ENCODE data around the gene C1orf53. TPM values are rescaled to one million over a fixed set of nuclear protein-coding genes. Genes with fewer than 3 reads are reported as not detected.

Gene C1orf53
- polyA plus RNA-seq, 1 donor from 2014 or later = 2.6 TPM

GRCh38 chr1:197865809-197866208 lies 36.6 kb upstream of the C1orf53 start:
- Histone ChIP-seq H3K9ac (ENCODE audit: low read length) (no peak overlapping the region), H3K79me2 (replicated peaks; ENCODE audit: insufficient read depth, low read length) (no peaks in the 10 kb centered on the region), H3F3A (ENCODE audit: insufficient read depth, low read length, poor library complexity, severe bottlenecking) (no peaks in the 10 kb centered on the region), H3K4me2 (ENCODE audit: low read length) (no peak overlapping the region), H3K27me3 (ENCODE audit: insufficient read depth, low read depth, low read length) (no peaks in the 10 kb centered on the region), H3K27ac (ENCODE audit: low read length) (no peak overlapping the region), H3K9me2 (ENCODE audit: insufficient read depth, low read length) (no peaks in the 10 kb centered on the region), H3K36me3 (ENCODE audit: insufficient read depth, low read length) (no peaks in the 10 kb centered on the region), H3K9me3 (ENCODE audit: low read length) (no peaks in the 10 kb centered on the region), H4K20me1 (ENCODE audit: insufficient read depth) (no peaks in the 10 kb centered on the region), H3K4me3 (ENCODE audit: low read length) (no peak overlapping the region), H2AFZ (ENCODE audit: low read depth, low read length) (no peak overlapping the region)
- TF ChIP-seq RAD21 (conservative IDR thresholded peaks at IDR 0.05) (no peak), POLR2AphosphoS5 (IDR thresholded peaks at IDR 0.05) (no peak), REST (IDR thresholded peaks at IDR 0.05; ENCODE audit: borderline replicate concordance) (no peak), SMC3 (conservative IDR thresholded peaks at IDR 0.05; ENCODE audit: poor library complexity) (no peak), CTCF (IDR thresholded peaks at IDR 0.05; ENCODE audit: poor library complexity, severe bottlenecking) (no peak)

GRCh38 chr1:197868751-197869489 lies 33.5 kb upstream of the C1orf53 start:
- TF ChIP-seq TAF1 (IDR thresholded peaks at IDR 0.05; ENCODE audit: low read depth) (no peak), POLR2AphosphoS5 (IDR thresholded peaks at IDR 0.05) (no peak), CTCF (IDR thresholded peaks at IDR 0.05; ENCODE audit: poor library complexity, severe bottlenecking) (no peak), EZH2 (IDR thresholded peaks at IDR 0.05; ENCODE audit: borderline replicate concordance, insufficient read depth, low read length, poor library complexity, severe bottlenecking) (no peak), RAD21 (conservative IDR thresholded peaks at IDR 0.05) (no peak), SMC3 (conservative IDR thresholded peaks at IDR 0.05; ENCODE audit: poor library complexity) (no peak), MXI1 (conservative IDR thresholded peaks at IDR 0.05; ENCODE audit: poor library complexity, severe bottlenecking) (no peak), REST (IDR thresholded peaks at IDR 0.05; ENCODE audit: borderline replicate concordance) (no peak), EP300 (conservative IDR thresholded peaks at IDR 0.05; ENCODE audit: poor library complexity, severe bottlenecking) (no peak)
- no peaks in the 10 kb centered on the region for H3F3A ChIP-seq (ENCODE audit: insufficient read depth, low read length, poor library complexity, severe bottlenecking)
- H3K36me3 ChIP-seq (ENCODE audit: insufficient read depth, low read length) = no peaks in the 10 kb centered on the region
- H3K27me3 ChIP-seq (ENCODE audit: insufficient read depth, low read depth, low read length) = no peaks in the 10 kb centered on the region
- no peaks in the 10 kb centered on the region for H3K9me3 ChIP-seq (ENCODE audit: low read length)
- no peaks in the 10 kb centered on the region for H4K20me1 ChIP-seq (ENCODE audit: insufficient read depth)
- no peak overlapping the region for H3K9ac ChIP-seq (ENCODE audit: low read length)
- H3K4me3 ChIP-seq (ENCODE audit: low read length) = no peak overlapping the region
- H3K27ac ChIP-seq (ENCODE audit: low read length) = no peak overlapping the region
- no peak overlapping the region for H2AFZ ChIP-seq (ENCODE audit: low read depth, low read length)
- no peaks in the 10 kb centered on the region for H3K79me2 ChIP-seq (replicated peaks; ENCODE audit: insufficient read depth, low read length)
- no peaks in the 10 kb centered on the region for H3K9me2 ChIP-seq (ENCODE audit: insufficient read depth, low read length)
- H3K4me2 ChIP-seq (ENCODE audit: low read length) = no peak overlapping the region
